Activated CD4-positive, alpha-beta T cell treated with anti-CD3 and anti-CD28 coated beads, Interleukin-2, Interleukin-6, amounts not matched to agents 100 ng/mL and 50 ng/mL, durations not matched to agents 16 hours and 8 hours (primary cell): ENCODE measurements around the gene ARMH4.

Experiments used
- DNase-seq: peaks from one replicate; pipeline ENCODE4 v3.0.0-alpha.2; 2020

ARMH4 gene

GRCh38 chr14:57957441-57957840 lies 194.6 kb downstream of the ARMH4 start:
- no peak for DNase-seq
